K562 (cell line): Measurements from ENCODE around the gene RPS28. TPM values are rescaled to one million over a fixed set of nuclear protein-coding genes. Genes with fewer than 3 reads are reported as not detected.

Experiments used
- ATAC-seq: fragments of 200-7000 bp; cut with Tn5 transposase; 3 replicates; pipeline ENCODE4 v1.9.1; 2020; ENCODE audit warnings: moderate library complexity
- BruUV-seq: library from RNA; stranded (reverse); fragments of 400-500 nt; replicated peaks from 2 replicates; lab custom pipeline; 2021; lab: Mats Ljungman, UMichigan
- CTCF ChIA-PET: fragments of 300-600 bp; formaldehyde crosslinking; extraction: SDS; loops from one replicate; lab custom pipeline; 2021; ENCODE audit warnings: low intra/inter-chr PET ratio; lab: Yijun Ruan, JAX
- POLR2A ChIA-PET: fragments of 300-600, 350-650 bp; sonication (Branson Sonifier 250); formaldehyde crosslinking; extraction: SDS; loops from one replicate; lab custom pipeline; 2021; ENCODE audit warnings: antibody characterized with exemption, inconsistent platforms; lab: Yijun Ruan, JAX
- DNase-seq, 4 experiments: peaks; one replicate each; pipeline versions ENCODE4 v3.0.0 to v3.0.0-alpha.2; 2011 to 2018; ENCODE audit warnings: low spot score in 3 of 4, mixed read lengths in 3 of 4; ENCODE audit errors: extremely low read depth in 1 of 4
- FAIRE-seq: peaks from 2 replicates; lab custom pipeline; 2011; peaks lifted over from hg19 to GRCh38; lab: Jason Lieb, UNC
- H2AFZ ChIP-seq: 2 replicates; pipeline ENCODE4 v1.6.0; 2011; ENCODE audit warnings: low read depth, low read length, control low read depth, inconsistent platforms
- H3K27ac ChIP-seq: fragments of 200-600 bp; 3 replicates; pipeline ENCODE4 v1.8.0; 2011; ENCODE audit warnings: low read depth, mild to moderate bottlenecking, control low read depth, inconsistent platforms, low read length, moderate library complexity, mixed read lengths; ENCODE audit errors: extremely low read depth
- H3K27me3 ChIP-seq, 2 experiments: fragments of 300-600 bp in 1 of 2; 2 replicates in 1 of 2; 3 replicates in 1 of 2; pipeline versions ENCODE4 v1.6.0 to v1.8.0; 2011; ENCODE audit warnings: inconsistent platforms in 2 of 2, low read length in 2 of 2, mild to moderate bottlenecking in 1 of 2, mixed read lengths in 1 of 2, moderate library complexity in 1 of 2; ENCODE audit not compliant: control insufficient read depth in 2 of 2, insufficient read depth in 2 of 2
- H3K36me3 ChIP-seq: fragments of 300-600 bp; 3 replicates; pipeline ENCODE4 v1.8.0; 2011; ENCODE audit warnings: mild to moderate bottlenecking, low read length, inconsistent platforms; ENCODE audit not compliant: control insufficient read depth, insufficient read depth
- H3K4me1 ChIP-seq, 2 experiments: fragments of 200-600 bp in 1 of 2; replicated peaks in 1 of 2; 2 replicates in 1 of 2; 3 replicates in 1 of 2; pipeline versions ENCODE4 v1.5.1 to v1.8.0; 2011; ENCODE audit warnings: inconsistent platforms in 2 of 2, low read length in 2 of 2, mild to moderate bottlenecking in 1 of 2, mixed read lengths in 1 of 2, moderate library complexity in 1 of 2; ENCODE audit not compliant: control insufficient read depth in 2 of 2, insufficient read depth in 2 of 2
- H3K4me2 ChIP-seq: 2 replicates; pipeline ENCODE4 v1.6.1; 2011; ENCODE audit warnings: low read length, control low read depth, inconsistent platforms, mixed read lengths; ENCODE audit not compliant: insufficient read depth
- H3K4me3 ChIP-seq: fragments of 200-600 bp; sonication (generic), shearing (Covaris generic); 2 replicates; pipeline ENCODE4 v1.5.1; 2016; ENCODE audit warnings: control low read depth, inconsistent platforms
- H3K79me2 ChIP-seq: fragments of 200-600 bp; 3 replicates; pipeline ENCODE4 v1.8.0; 2011; ENCODE audit warnings: low read length, inconsistent platforms; ENCODE audit not compliant: control insufficient read depth, insufficient read depth
- H3K9ac ChIP-seq, 2 experiments: 2 replicates each; pipeline versions ENCODE4 v1.6.0 to v1.6.1; 2011; ENCODE audit warnings: low read depth in 2 of 2, low read length in 2 of 2, control low read depth in 1 of 2, inconsistent platforms in 1 of 2, mild to moderate bottlenecking in 1 of 2, mixed read lengths in 1 of 2; ENCODE audit not compliant: insufficient read depth in 1 of 2
- H3K9me1 ChIP-seq: one replicate; pipeline ENCODE4 v1.6.0; 2011; ENCODE audit warnings: inconsistent platforms, mild to moderate bottlenecking, low read length, moderate library complexity; ENCODE audit not compliant: control insufficient read depth, insufficient read depth
- H3K9me3 ChIP-seq: replicated peaks from 2 replicates; pipeline ENCODE4 v1.5.1; 2011; ENCODE audit warnings: low read depth, low read length, inconsistent platforms; ENCODE audit not compliant: control insufficient read depth, insufficient read depth
- H4K20me1 ChIP-seq: replicated peaks from 2 replicates; pipeline ENCODE4 v1.6.1; 2011; ENCODE audit warnings: low read length, inconsistent platforms, mixed read lengths; ENCODE audit not compliant: control insufficient read depth, insufficient read depth
- BCOR ChIP-seq: fragments of 450-650 bp; IDR thresholded peaks from 2 replicates; pipeline ENCODE4 v1.6.1; 2016
- HDAC1 ChIP-seq, 2 experiments: fragments of 450-650 bp; IDR thresholded peaks; 2 replicates each; pipeline ENCODE4 v1.6.1; 2016 to 2017; ENCODE audit warnings: inconsistent platforms in 1 of 2, mild to moderate bottlenecking in 1 of 2, moderate library complexity in 1 of 2
- NCOR1 ChIP-seq: fragments of 450-650 bp; IDR thresholded peaks from 2 replicates; pipeline ENCODE4 v1.6.1; 2016; ENCODE audit warnings: mild to moderate bottlenecking, moderate library complexity
- PYGO2 ChIP-seq: fragments of 450-650 bp; IDR thresholded peaks from 2 replicates; pipeline ENCODE4 v1.6.1; 2016; ENCODE audit warnings: mild to moderate bottlenecking, missing genetic modification characterization, moderate library complexity, missing compliant biosample characterization
- RBFOX2 ChIP-seq: fragments of 200-400 bp; formaldehyde crosslinking; IDR thresholded peaks from 2 replicates; pipeline ENCODE4 v1.6.1; 2017; ENCODE audit warnings: low read depth, mild to moderate bottlenecking, low read length, moderate library complexity
- WGBS: fragments of 100-300 bp; shearing (Covaris generic); methylation state at CpG from one replicate; pipeline ENCODE4 v1.1.6; 2016; ENCODE audit warnings: low coverage, mixed read lengths; ENCODE audit not compliant: insufficient coverage; ENCODE audit errors: missing lambda C conversion rate; 5-methylcytosine and 5-hydroxymethylcytosine counted together
- in situ Hi-C: fragments of 300-500 bp; cut with MboI; formaldehyde crosslinking; loops from 4 replicates; pipeline ENCODE4 v1.15.0; 2018; ENCODE audit warnings: inconsistent platforms, mixed read lengths
- intact Hi-C: fragments of 100-400 bp; cut with micrococcal nuclease; formaldehyde crosslinking; loops from 2 replicates; pipeline ENCODE4 v1.14.2; 2022
- polyA plus RNA-seq, 8 experiments: library from polyadenylated mRNA; depleted of rRNA in 4 of 8; stranded (reverse) in 5 of 8; unstranded in 3 of 8; fragments of >200 nt; fragmentation: Nextera tagmentation in 2 of 8; fragmentation: Illumina TruSeq in 1 of 8; extraction: Ambion mirVana in 2 of 8; extraction: Trizol in 1 of 8; gene quantifications; 2 replicates each; pipeline versions ENCODE4 v1.2.1 to v1.2.3, GENCODE V29; 2011 to 2014; ENCODE audit warnings: inconsistent platforms in 1 of 8, missing spikeins in 1 of 8
- total RNA-seq, 7 experiments: library from RNA; depleted of rRNA in 6 of 7; stranded (reverse); fragments of >200 nt in 6 of 7; fragmentation: Illumina TruSeq in 2 of 7; extraction: Trizol in 2 of 7; gene quantifications; 2 replicates each; pipeline versions ENCODE4 v1.2.1 to v1.2.3, GENCODE V29; 2011 to 2021; ENCODE audit warnings: low replicate concordance in 1 of 7

The RPS28 gene
- total and polyA plus RNA-seq, 9 of the 15 experiments (the other 6 are each of a cell fraction or from before 2014, with no cell fraction given): 165 to 2,827 (median 1,303) TPM

DNA sequence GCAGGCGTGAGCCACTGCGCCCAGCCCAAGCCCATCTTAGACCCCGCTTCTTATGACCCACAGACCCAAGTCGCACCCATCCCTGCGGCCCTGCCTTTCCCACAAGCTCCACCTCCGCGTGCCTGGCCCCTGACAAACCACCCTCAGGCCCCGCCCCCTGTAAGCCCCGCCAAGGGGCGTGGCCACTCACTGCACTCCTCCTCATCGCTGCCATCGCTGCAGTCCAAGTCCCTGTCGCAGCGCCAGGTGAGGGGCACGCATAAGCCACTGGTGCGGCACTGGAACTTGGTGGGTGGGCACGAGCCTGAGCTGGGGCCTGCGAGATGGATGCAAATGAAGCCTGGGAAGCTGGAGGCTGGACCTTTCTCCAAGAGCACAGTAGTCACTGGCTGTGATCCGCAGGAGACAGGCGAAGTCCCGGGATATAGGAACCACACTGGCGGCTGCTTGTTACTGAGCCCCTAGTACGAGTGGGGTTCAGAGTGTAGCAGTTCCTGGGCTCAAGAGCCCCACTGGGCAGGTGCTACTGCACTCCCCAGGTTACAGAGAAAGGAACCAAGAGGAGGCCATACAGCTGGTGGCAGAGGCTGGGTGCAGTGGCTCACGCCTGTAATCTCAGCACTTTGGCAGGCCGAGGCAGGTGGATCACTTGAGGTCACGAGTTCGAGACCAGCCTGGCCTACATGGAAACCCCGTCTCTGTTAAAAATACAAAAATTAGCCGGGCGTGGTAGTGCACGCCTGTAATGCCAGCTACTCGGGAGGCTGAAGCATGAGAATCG lies 16.3 kb upstream of the RPS28 start (continued):
- TF ChIP-seq RBFOX2: 0 out of 2 replicates have a peak, but pooled peaks have one; percentile 11
- 0 out of 4 replicates have a peak, but pooled peaks of 1 of the 2 experiments have one; percentile 11 for TF ChIP-seq HDAC1 (IDR thresholded peaks at IDR 0.05)
- no peak for TF ChIP-seq PYGO2 (tag)

- H4K20me1 ChIP-seq: no peaks in the 10 kb centered on the region; the same call in 1 of the 2 replicates
- no peaks in the 10 kb centered on the region for H3K9me1 ChIP-seq
- POLR2A ChIA-PET: interaction anchor here (0.5 to 2.4 kb wide), 6 partner anchors 13 to 239 kb away, joined by 3 to 15 read pairs (median 3); partner anchors contain the start of genes NDUFA7 and RPS28
- ATAC-seq: no peak
- no peaks in the 10 kb centered on the region for H3K27me3 ChIP-seq
- H3K79me2 ChIP-seq: peaks cover 25% of the 10 kb centered on the region
- no TSS peak for BruUV-seq
- peak overlapping the region; percentile 20; the same call in 1 of the 3 replicates for H3K27ac ChIP-seq
- peak overlapping the region; percentile 8 for H3K4me2 ChIP-seq
- peak in 1 of 4 experiments; percentile 2 for DNase-seq
- in situ Hi-C loops: loop anchor here (5.0 kb wide), 1 partner anchor 38 kb away; no protein-coding TSS in a partner anchor
- no peak overlapping the region for H3K4me3 ChIP-seq
- H2AFZ ChIP-seq: no peak overlapping the region
- H3K4me1 ChIP-seq: peaks cover 28 to 65% of the 10 kb centered on the region in 2 experiments; a peak in 4 of 5 replicates
- H3K9ac ChIP-seq: peak overlapping the region; percentile 21 to 92; a peak in 2 of 4 replicates
- 54% methylated on average over 4 of the region's 4 CpGs for WGBS
- no peak for FAIRE-seq
- CTCF ChIA-PET: no interaction called here
- peaks cover 44% of the 10 kb centered on the region; the same call in 1 of the 3 replicates for H3K36me3 ChIP-seq
- TF ChIP-seq BCOR (peak; percentile 90), NCOR1 (no peak)
- intact Hi-C loops: no loop called here
- no peaks in the 10 kb centered on the region for H3K9me3 ChIP-seq
Measured at GRCh38 chr19:8305798-8306197, 15.5 kb upstream of the RPS28 start.
